ENCODE results near the gene ZNF12.

ZNF12 gene

GRCh38 chr7:6647080-6647479 is 59.7 kb downstream of the ZNF12 start:
- DNase-seq (ENCODE audit: low read depth): no peak

GRCh38 chr7:6646465-6646864 is 60.3 kb downstream of the ZNF12 start:
- no peak for DNase-seq (ENCODE audit: low read depth)

GRCh38 chr7:6644728-6645127 is 62.0 kb downstream of the ZNF12 start:
- no peak for DNase-seq (ENCODE audit: low read depth)

- no peak for DNase-seq (ENCODE audit: low read depth)
Observed at GRCh38 chr7:6643915-6644625, 62.7 kb downstream of the ZNF12 start.

- no peak for DNase-seq (ENCODE audit: low read depth)
Observed at GRCh38 chr7:6642861-6643640, 63.7 kb downstream of the ZNF12 start.

- DNase-seq (ENCODE audit: low read depth): no peak
Observed at GRCh38 chr7:6642239-6642839, 64.4 kb downstream of the ZNF12 start.

GRCh38 chr7:6641305-6642035 is 65.3 kb downstream of the ZNF12 start:
- DNase-seq (ENCODE audit: low read depth): no peak

- DNase-seq (ENCODE audit: low read depth): no peak
Observed at GRCh38 chr7:6640246-6640721, 66.5 kb downstream of the ZNF12 start.

- DNase-seq (ENCODE audit: low read depth): no peak
Observed at GRCh38 chr7:6639627-6640026, 67.1 kb downstream of the ZNF12 start.

GRCh38 chr7:6639032-6639431 is 67.7 kb downstream of the ZNF12 start:
- no peak for DNase-seq (ENCODE audit: low read depth)

Measured in stimulated activated CD8-positive, alpha-beta memory T cell treated with anti-CD3 and anti-CD28 coated beads, Interleukin-15, amount 100 ng/mL, for 1 hour (primary cell).